Measurements from ENCODE around the gene EPPIN. TPM values are rescaled to one million over a fixed set of nuclear protein-coding genes. Genes with fewer than 3 reads are reported as not detected.
"Not testable (repeated sequence)": the region's sequence is repeated elsewhere in the genome, so short reads cannot be mapped to it uniquely, and the experiment has no call there.

EPPIN gene
- total RNA-seq, 4 donors from 2014 or later: not detected

DNA sequence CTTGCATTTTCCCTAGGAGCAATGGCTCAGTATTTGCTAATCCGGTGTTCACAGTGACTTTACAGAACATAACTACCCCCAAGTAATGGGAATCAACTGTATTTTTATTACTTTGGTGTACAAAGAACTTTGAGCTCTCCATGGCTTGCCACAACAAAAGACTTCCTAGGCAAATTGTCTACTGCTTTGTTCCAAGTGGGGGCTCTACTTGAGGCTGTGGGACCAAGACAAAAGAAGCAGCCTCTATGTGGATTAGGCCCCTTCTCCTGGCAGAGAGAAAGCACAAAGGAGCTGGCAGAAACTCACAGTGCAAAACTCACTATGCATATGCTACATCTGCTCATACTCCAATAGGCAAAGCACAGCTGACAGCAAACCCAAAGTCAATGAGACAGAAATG, 31.0 kb upstream of the EPPIN start:
- WGBS, 2 donors (ENCODE audit: low coverage in 1 of 2): 58 to 80% methylated on average over 1 of the region's 1 CpG
- peaks cover 0 to 5% (median 0%) of the 10 kb centered on the region in 3 donors for H3K9me3 ChIP-seq
- no peak for ATAC-seq

DNA sequence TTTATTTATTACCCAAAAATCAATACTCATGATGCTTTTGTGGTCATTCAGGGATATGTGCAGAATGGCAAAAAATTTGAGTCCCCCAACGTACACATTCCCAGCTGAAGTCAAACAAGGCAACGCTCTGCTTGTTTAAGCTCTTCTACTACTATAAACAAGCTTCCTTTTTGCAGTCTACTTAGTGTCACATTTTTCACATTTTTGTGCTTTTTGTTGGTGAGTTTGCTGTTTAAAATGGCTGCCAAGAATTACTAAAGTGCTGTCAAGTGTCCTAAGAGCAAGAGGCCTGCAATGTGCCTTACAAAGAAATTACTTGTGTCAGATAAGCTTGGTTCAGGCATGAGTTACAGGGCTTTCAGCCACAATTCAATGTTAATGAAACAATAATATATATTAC, 29.8 kb upstream of the EPPIN start:
- no peak overlapping the region for H3K4me3 ChIP-seq
- ATAC-seq: no peak
- peaks cover 4% of the 10 kb centered on the region for H3K27me3 ChIP-seq
- WGBS, 2 donors (ENCODE audit: low coverage in 1 of 2): 0% methylated on average over 2 of the region's 2 CpGs
- no peak overlapping the region for H3K27ac ChIP-seq
- TF ChIP-seq POLR2A (IDR thresholded peaks at IDR 0.05) (no peak), EP300 (IDR thresholded peaks at IDR 0.05) (no peak), POLR2AphosphoS5 (IDR thresholded peaks at IDR 0.05) (no peak), CTCF (IDR thresholded peaks at IDR 0.05) (no peak)
- no peaks in the 10 kb centered on the region for H3K36me3 ChIP-seq
- H3K9me3 ChIP-seq: peaks cover 0 to 5% (median 0%) of the 10 kb centered on the region in 3 donors
- no peaks in the 10 kb centered on the region for H3K4me1 ChIP-seq

More for the DNA sequence above, 31.0 kb upstream of the EPPIN start:
- Histone ChIP-seq H3K27me3 (peaks cover 7% of the 10 kb centered on the region), H3K36me3 (no peaks in the 10 kb centered on the region), H3K4me1 (no peaks in the 10 kb centered on the region), H3K4me3 (no peak overlapping the region), H3K27ac (no peak overlapping the region)
- no peak for TF ChIP-seq POLR2AphosphoS5 (IDR thresholded peaks at IDR 0.05)

- H3K9me3 ChIP-seq: peaks cover 0 to 5% (median 0%) of the 10 kb centered on the region in 3 donors
- H3K4me3 ChIP-seq: no peak overlapping the region
- H3K4me1 ChIP-seq: no peaks in the 10 kb centered on the region
- no peak overlapping the region for H3K27ac ChIP-seq
- TF ChIP-seq POLR2AphosphoS5 (IDR thresholded peaks at IDR 0.05) (no peak), CTCF (IDR thresholded peaks at IDR 0.05) (no peak), EP300 (IDR thresholded peaks at IDR 0.05) (no peak), POLR2A (IDR thresholded peaks at IDR 0.05) (no peak)
- 85 to 88% methylated on average over 3 of the region's 3 CpGs for WGBS, 2 donors (ENCODE audit: low coverage in 1 of 2)
- no peak for ATAC-seq
- peaks cover 4% of the 10 kb centered on the region for H3K27me3 ChIP-seq
- H3K36me3 ChIP-seq: no peaks in the 10 kb centered on the region
Measured at GRCh38 chr20:45575931-45576330, 28.7 kb upstream of the EPPIN start.

- WGBS, 2 donors (ENCODE audit: low coverage in 1 of 2): 80 to 94% methylated on average over 1 of the region's 1 CpG
- H3K36me3 ChIP-seq, H3K9me3 ChIP-seq, H3K27me3 ChIP-seq, H3K27ac ChIP-seq, H3K4me3 ChIP-seq, H3K4me1 ChIP-seq, ATAC-seq: not testable (repeated sequence)
Measured at GRCh38 chr20:45569650-45570049, 22.4 kb upstream of the EPPIN start.

DNA sequence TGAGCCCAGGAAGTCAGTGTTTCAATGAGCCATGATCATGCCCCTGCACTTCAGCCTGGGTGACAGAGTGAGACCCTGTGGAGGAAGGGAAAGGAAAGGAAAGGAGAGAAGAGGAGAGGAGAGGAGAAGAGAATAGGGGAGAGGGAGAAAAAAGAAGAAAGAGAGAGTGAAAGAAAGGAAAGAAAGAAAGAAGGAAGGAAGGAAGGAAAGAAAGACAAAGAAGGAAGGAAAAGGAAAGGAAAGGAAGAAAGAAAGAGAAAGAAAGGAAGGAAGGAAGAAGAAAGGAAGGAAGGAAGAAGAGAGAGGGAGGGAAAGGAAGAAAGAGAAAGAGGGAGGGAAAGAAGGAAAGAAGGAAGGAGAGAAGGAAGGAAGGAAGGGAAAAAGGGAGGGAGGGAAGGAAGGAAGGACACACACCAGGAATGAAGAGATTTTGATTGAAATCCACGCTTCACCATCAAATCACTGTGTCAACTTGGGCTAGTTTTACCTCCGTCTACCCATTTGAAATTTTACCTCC, 17.6 kb upstream of the EPPIN start:
- ATAC-seq: no peak
- Histone ChIP-seq H3K4me1 (no peaks in the 10 kb centered on the region), H3K4me3 (no peak overlapping the region), H3K36me3 (no peaks in the 10 kb centered on the region), H3K9me3 (no peaks in the 10 kb centered on the region), H3K27me3 (peaks cover 8% of the 10 kb centered on the region), H3K27ac (no peak overlapping the region)
- 69 to 73% methylated on average over 2 of the region's 2 CpGs for WGBS, 2 donors (ENCODE audit: low coverage in 1 of 2)
- TF ChIP-seq POLR2A (IDR thresholded peaks at IDR 0.05) (no peak), CTCF (IDR thresholded peaks at IDR 0.05) (no peak), EP300 (IDR thresholded peaks at IDR 0.05) (no peak), POLR2AphosphoS5 (IDR thresholded peaks at IDR 0.05) (no peak)

DNA sequence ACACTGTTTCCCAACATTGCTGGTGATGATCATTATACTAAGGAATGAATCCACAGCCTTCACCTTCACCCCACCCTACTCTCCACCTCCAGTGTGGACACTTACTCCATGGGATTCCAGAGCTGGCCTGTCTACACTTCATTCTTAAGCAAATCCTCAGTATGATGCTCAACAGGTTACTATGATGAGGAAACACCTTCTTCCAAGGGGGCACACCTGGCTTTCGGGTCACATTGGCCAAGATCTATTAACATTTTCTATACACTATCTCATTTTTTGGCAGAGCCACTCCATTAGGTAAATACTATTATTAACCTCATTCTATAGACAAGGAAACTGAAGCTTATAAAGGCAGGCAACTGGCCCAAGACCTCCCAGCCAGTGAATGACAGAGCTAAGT, 8.0 kb upstream of the EPPIN start:
- H3K36me3 ChIP-seq: no peaks in the 10 kb centered on the region
- no peak for ATAC-seq
- H3K4me3 ChIP-seq: no peak overlapping the region
- H3K9me3 ChIP-seq: peaks cover 0 to 5% (median 0%) of the 10 kb centered on the region in 3 donors
- 100% methylated on average over 1 of the region's 1 CpG; no CpG with 5 or more reads in 1 of the 2 donors for WGBS, 2 donors (ENCODE audit: low coverage in 1 of 2)
- peaks cover 7% of the 10 kb centered on the region for H3K27me3 ChIP-seq
- no peak overlapping the region for H3K27ac ChIP-seq
- no peak for TF ChIP-seq POLR2AphosphoS5 (IDR thresholded peaks at IDR 0.05)
- TF ChIP-seq POLR2A (IDR thresholded peaks at IDR 0.05): no peak
- no peak for TF ChIP-seq EP300 (IDR thresholded peaks at IDR 0.05)
- no peak for TF ChIP-seq CTCF (IDR thresholded peaks at IDR 0.05)
- no peaks in the 10 kb centered on the region for H3K4me1 ChIP-seq
